HG03064 (cell line): ENCODE measurements around the gene GABRG3.

Source experiments
- ATAC-seq: cut with Tn5 transposase; IDR thresholded peaks from one replicate; pipeline ENCODE4 v1.9.1; 2021; ENCODE audit warnings: low read depth; ENCODE audit not compliant: unreplicated experiment

GABRG3 gene

GRCh38 chr15:27587810-27588209 is 616.8 kb downstream of the GABRG3 start:
- no peak for ATAC-seq

- no peak for ATAC-seq
These were observed 618.3 kb downstream of the GABRG3 start for GRCh38 chr15:27589260-27589659.

- no peak for ATAC-seq
These were observed 618.8 kb downstream of the GABRG3 start for GRCh38 chr15:27589782-27590181.
